PC-3 (cell line): ENCODE measurements around the gene GPANK1. TPM values are rescaled to one million over a fixed set of nuclear protein-coding genes. Genes with fewer than 3 reads are reported as not detected.

Experiments
- ATAC-seq: fragments of 200-7000 bp; cut with Tn5 transposase; 2 replicates; pipeline ENCODE4 v1.9.1; 2020; ENCODE audit warnings: mild to moderate bottlenecking, moderate library complexity
- BruUV-seq: library from RNA; stranded (reverse); fragments of 400-500 nt; replicated peaks from 2 replicates; lab custom pipeline; 2021; lab: Mats Ljungman, UMichigan
- CTCF ChIA-PET: fragments of 300-600 bp; sonication (Branson Sonifier 250); formaldehyde crosslinking; loops from one replicate; lab custom pipeline; 2022; ENCODE audit warnings: antibody characterized with exemption; lab: Charles Lee
- POLR2A ChIA-PET: fragments of 300-600 bp; sonication (Branson Sonifier 250); formaldehyde crosslinking; loops from one replicate; lab custom pipeline; 2022; ENCODE audit warnings: antibody characterized with exemption; ENCODE audit not compliant: unreplicated experiment; lab: Charles Lee
- DNase-seq: peaks from one replicate; pipeline ENCODE4 v3.0.0-alpha.2; 2015
- H2AFZ ChIP-seq: fragments of 300-600 bp; sonication (generic); 2 replicates; pipeline ENCODE4 v1.6.0; 2016; ENCODE audit warnings: antibody characterized with exemption, low read length
- H3F3A ChIP-seq: fragments of 300-600 bp; sonication (generic); one replicate; pipeline ENCODE4 v1.6.0; 2017; ENCODE audit warnings: antibody characterized with exemption, low read length, control low read depth, mild to moderate bottlenecking; ENCODE audit not compliant: unreplicated experiment
- H3K27ac ChIP-seq: fragments of 300-600 bp; sonication (generic); 2 replicates; pipeline ENCODE4 v1.5.1; 2016; ENCODE audit warnings: mild to moderate bottlenecking, low read length
- H3K27me3 ChIP-seq: fragments of 300-600 bp; sonication (generic); 2 replicates; pipeline ENCODE4 v1.6.1; 2016; ENCODE audit warnings: low read length, mixed read lengths
- H3K36me3 ChIP-seq: fragments of 300-600 bp; sonication (generic); 2 replicates; pipeline ENCODE4 v1.6.1; 2016; ENCODE audit warnings: low read depth, mixed run types, low read length, mixed read lengths
- H3K4me1 ChIP-seq: fragments of 300-600 bp; sonication (generic); 2 replicates; pipeline ENCODE4 v1.5.1; 2016; ENCODE audit warnings: low read length; ENCODE audit not compliant: insufficient read depth
- H3K4me2 ChIP-seq: fragments of 300-600 bp; sonication (generic); 2 replicates; pipeline ENCODE4 v1.6.0; 2016; ENCODE audit warnings: low read length
- H3K4me3 ChIP-seq: fragments of 300-600 bp; sonication (generic); 2 replicates; pipeline ENCODE4 v1.5.1; 2016; ENCODE audit warnings: mild to moderate bottlenecking, low read length, mixed read lengths
- H3K79me2 ChIP-seq: fragments of 300-600 bp; sonication (generic); 2 replicates; pipeline ENCODE4 v1.6.1; 2017; ENCODE audit warnings: low read length, mixed read lengths
- H3K9ac ChIP-seq: fragments of 300-600 bp; sonication (generic); 2 replicates; pipeline ENCODE4 v1.6.0; 2016; ENCODE audit warnings: mild to moderate bottlenecking, low read length
- H3K9me2 ChIP-seq: fragments of 300-600 bp; sonication (generic); replicated peaks from 2 replicates; pipeline ENCODE4 v1.6.1; 2016; ENCODE audit warnings: mixed run types, low read length, mixed read lengths
- H3K9me3 ChIP-seq: fragments of 300-600 bp; sonication (generic); 2 replicates; pipeline ENCODE4 v1.6.1; 2016; ENCODE audit warnings: low read length, mixed read lengths
- H4K20me1 ChIP-seq: fragments of 300-600 bp; sonication (generic); 2 replicates; pipeline ENCODE4 v1.6.1; 2016; ENCODE audit warnings: low read length, mixed read lengths
- EZH2 ChIP-seq: fragments of 300-600 bp; sonication (generic); IDR thresholded peaks from one replicate; pipeline ENCODE4 v1.6.1; 2017; ENCODE audit warnings: antibody characterized with exemption, mild to moderate bottlenecking, low read length; ENCODE audit not compliant: unreplicated experiment
- EZH2phosphoT487 ChIP-seq: fragments of 300-600 bp; sonication (generic); IDR thresholded peaks from 2 replicates; pipeline ENCODE4 v1.6.1; 2018; ENCODE audit warnings: mild to moderate bottlenecking, antibody characterized with exemption, low read length, borderline replicate concordance
- intact Hi-C: fragments of 100-400 bp; cut with micrococcal nuclease; formaldehyde crosslinking; loops from 2 replicates; pipeline ENCODE4 v1.9.0; 2023
- total RNA-seq: library from RNA; depleted of rRNA; stranded (reverse); fragments of >200 nt; gene quantifications from 2 replicates; pipeline ENCODE4 v1.2.3, GENCODE V29; 2014
- TF ChIP-seq, protein P1 (sequence below): fragments of 300-600 bp; sonication (generic); conservative IDR thresholded peaks from 2 replicates; pipeline ENCODE4 v1.5.1; 2017; ENCODE audit warnings: antibody characterized with exemption, low read depth, mild to moderate bottlenecking, low read length

Gene GPANK1
- total RNA-seq, 1 experiment from 2014 or later = 11.8 TPM

DNA sequence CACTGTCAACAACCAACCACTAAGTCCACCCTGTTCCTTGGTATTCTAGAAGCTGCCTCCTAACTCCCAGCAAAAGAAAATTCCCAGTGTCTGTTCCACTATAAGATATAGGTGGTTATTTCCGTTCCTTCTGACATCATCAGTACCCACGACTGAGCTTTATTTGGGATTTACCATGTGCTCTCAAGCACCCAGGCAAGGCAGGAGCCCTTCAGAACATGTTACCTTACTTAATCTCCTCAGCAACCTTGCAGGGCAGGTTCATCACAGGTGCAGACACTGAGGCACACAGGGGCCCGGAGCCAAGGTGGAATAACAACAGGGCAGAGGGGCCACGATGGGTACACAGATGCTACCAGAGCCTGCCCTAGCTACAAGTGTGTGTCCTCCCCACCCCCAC, 27.6 kb upstream of the GPANK1 start:
- Histone ChIP-seq H3K9me2 (no peaks in the 10 kb centered on the region), H3K27ac (no peak overlapping the region), H3K27me3 (no peaks in the 10 kb centered on the region), H3K4me3 (no peak overlapping the region), H2AFZ (no peak overlapping the region), H3K4me2 (no peak overlapping the region), H3K9me3 (no peaks in the 10 kb centered on the region), H3K4me1 (0 out of 2 replicates have a peak, but pooled peaks cover 3% of the 10 kb centered on the region), H3K9ac (no peak overlapping the region), H3K79me2 (no peaks in the 10 kb centered on the region), H3F3A (no peaks in the 10 kb centered on the region), H4K20me1 (no peaks in the 10 kb centered on the region), H3K36me3 (peaks cover 8% of the 10 kb centered on the region; the same call in 1 of the 2 replicates)
- no peak for DNase-seq
- CTCF ChIA-PET = no interaction called here
- no peak for ATAC-seq
- BruUV-seq = no TSS peak
- no peak for TF ChIP-seq EZH2
- no peak for TF ChIP-seq EZH2phosphoT487
- TF ChIP-seq, protein P1, sequence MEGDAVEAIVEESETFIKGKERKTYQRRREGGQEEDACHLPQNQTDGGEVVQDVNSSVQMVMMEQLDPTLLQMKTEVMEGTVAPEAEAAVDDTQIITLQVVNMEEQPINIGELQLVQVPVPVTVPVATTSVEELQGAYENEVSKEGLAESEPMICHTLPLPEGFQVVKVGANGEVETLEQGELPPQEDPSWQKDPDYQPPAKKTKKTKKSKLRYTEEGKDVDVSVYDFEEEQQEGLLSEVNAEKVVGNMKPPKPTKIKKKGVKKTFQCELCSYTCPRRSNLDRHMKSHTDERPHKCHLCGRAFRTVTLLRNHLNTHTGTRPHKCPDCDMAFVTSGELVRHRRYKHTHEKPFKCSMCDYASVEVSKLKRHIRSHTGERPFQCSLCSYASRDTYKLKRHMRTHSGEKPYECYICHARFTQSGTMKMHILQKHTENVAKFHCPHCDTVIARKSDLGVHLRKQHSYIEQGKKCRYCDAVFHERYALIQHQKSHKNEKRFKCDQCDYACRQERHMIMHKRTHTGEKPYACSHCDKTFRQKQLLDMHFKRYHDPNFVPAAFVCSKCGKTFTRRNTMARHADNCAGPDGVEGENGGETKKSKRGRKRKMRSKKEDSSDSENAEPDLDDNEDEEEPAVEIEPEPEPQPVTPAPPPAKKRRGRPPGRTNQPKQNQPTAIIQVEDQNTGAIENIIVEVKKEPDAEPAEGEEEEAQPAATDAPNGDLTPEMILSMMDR = no peak
- POLR2A ChIA-PET = no interaction called here
- intact Hi-C loops = no loop called here

DNA sequence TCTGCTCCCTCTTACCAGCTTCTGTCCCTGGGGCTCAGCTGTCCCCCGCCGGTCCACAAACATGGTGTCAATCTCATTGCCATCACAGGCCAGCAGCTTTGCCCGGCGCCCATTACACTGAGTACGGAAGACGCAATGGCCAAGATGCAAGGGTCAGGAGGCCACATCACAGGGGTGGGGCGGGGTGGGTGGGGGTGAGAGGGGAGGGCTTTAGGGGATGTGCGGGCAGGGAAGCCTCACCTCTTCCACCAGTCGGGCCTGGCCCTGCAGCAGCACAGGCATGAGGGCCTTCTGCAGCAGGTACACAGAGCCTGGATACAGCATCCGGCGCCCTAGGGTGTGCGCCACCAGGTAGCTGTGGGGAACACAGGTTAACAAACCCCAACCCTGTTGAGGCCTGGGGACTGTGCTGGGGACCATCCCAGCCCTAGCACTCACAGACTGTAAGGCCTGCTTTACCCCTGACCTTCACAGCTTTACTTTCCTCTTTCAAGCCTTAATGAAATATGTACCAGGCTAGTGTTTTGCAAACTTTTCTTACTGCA, 26.8 kb upstream of the GPANK1 start:
- no TSS peak for BruUV-seq
- Histone ChIP-seq H3K27ac (no peak overlapping the region), H3K27me3 (no peaks in the 10 kb centered on the region), H3K9me3 (no peaks in the 10 kb centered on the region), H3K9ac (no peak overlapping the region), H3K4me3 (no peak overlapping the region), H2AFZ (no peak overlapping the region), H3K4me2 (no peak overlapping the region), H4K20me1 (no peaks in the 10 kb centered on the region), H3F3A (no peaks in the 10 kb centered on the region), H3K36me3 (peaks cover 9% of the 10 kb centered on the region; the same call in 1 of the 2 replicates), H3K79me2 (no peaks in the 10 kb centered on the region), H3K4me1 (0 out of 2 replicates have a peak, but pooled peaks cover 3% of the 10 kb centered on the region), H3K9me2 (no peaks in the 10 kb centered on the region)
- TF ChIP-seq, protein P1 = no peak
- no peak for TF ChIP-seq EZH2phosphoT487
- TF ChIP-seq EZH2 = no peak
- CTCF ChIA-PET = no interaction called here
- POLR2A ChIA-PET = no interaction called here
- ATAC-seq (no peak), DNase-seq (no peak)
- intact Hi-C loops = no loop called here

DNA sequence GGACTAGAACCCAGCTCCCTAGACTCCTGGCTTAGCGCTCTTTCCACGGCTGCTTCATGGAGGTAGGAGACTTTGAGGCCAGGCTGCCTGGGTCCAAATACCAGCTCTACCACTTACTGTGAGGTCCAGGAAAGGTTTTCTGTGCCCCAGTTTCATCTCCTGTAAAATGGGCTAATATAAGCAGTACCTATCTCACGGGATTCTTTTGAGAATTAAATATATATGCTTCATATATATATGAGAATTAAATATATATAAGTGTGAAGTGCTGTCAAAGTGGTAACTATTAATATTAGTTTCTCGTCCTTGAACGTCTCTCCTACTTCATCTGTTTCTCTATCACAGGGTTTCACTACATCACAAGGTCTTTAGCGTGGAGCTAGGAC, 26.3 kb upstream of the GPANK1 start:
- Histone ChIP-seq H3K9me3 (no peaks in the 10 kb centered on the region), H3K27ac (no peak overlapping the region), H3K4me2 (no peak overlapping the region), H3F3A (no peaks in the 10 kb centered on the region), H3K36me3 (peaks cover 8% of the 10 kb centered on the region; the same call in 1 of the 2 replicates), H3K9ac (no peak overlapping the region), H3K4me1 (0 out of 2 replicates have a peak, but pooled peaks cover 3% of the 10 kb centered on the region), H2AFZ (no peak overlapping the region), H3K4me3 (no peak overlapping the region), H4K20me1 (no peaks in the 10 kb centered on the region), H3K27me3 (no peaks in the 10 kb centered on the region), H3K9me2 (no peaks in the 10 kb centered on the region), H3K79me2 (no peaks in the 10 kb centered on the region)
- ChIA-PET CTCF (no interaction called here), POLR2A (no interaction called here)
- no TSS peak for BruUV-seq
- no peak for ATAC-seq
- TF ChIP-seq EZH2 (no peak), EZH2phosphoT487 (no peak)
- TF ChIP-seq, protein P1 = no peak
- intact Hi-C loops = no loop called here
- no peak for DNase-seq
